ENCODE results near the gene GNAQ.

GRCh38 chr9:77832639-77833038 is 199.0 kb downstream of the GNAQ start:
- TF ChIP-seq CTCF (conservative IDR thresholded peaks at IDR 0.05) = no peak
- TF ChIP-seq ZFX (IDR thresholded peaks at IDR 0.05) = no peak
